Stimulated activated CD8-positive, alpha-beta memory T cell treated with anti-CD3 and anti-CD28 coated beads, Interleukin-12 subunit alpha, Interleukin-12 subunit beta, amount 100 ng/mL, for 1 hour (primary cell): ENCODE results near the gene CUL7.

Experiments used
- DNase-seq: peaks from one replicate; pipeline ENCODE4 v3.0.0-alpha.2; 2020; ENCODE audit warnings: low read depth

CUL7 gene

GRCh38 chr6:43077333-43077809, 23.7 kb upstream of the CUL7 start:
- no peak for DNase-seq

GRCh38 chr6:43076464-43077332, 23.0 kb upstream of the CUL7 start:
- no peak for DNase-seq

GRCh38 chr6:43075670-43076463, 22.2 kb upstream of the CUL7 start, which contains the start of gene PTK7:
TSS of gene PTK7 (plus strand) at chr6:43076314. CDS start at chr6:43076489, 175 bp downstream.
- no peak for DNase-seq

- no peak for DNase-seq
These were observed 21.4 kb upstream of the CUL7 start for GRCh38 chr6:43074847-43075669.

- no peak for DNase-seq
These were observed 16.5 kb upstream of the CUL7 start for GRCh38 chr6:43070028-43070632.

GRCh38 chr6:43062818-43063217, 9.2 kb upstream of the CUL7 start:
- no peak for DNase-seq

- no peak for DNase-seq
These were observed 8.2 kb upstream of the CUL7 start for GRCh38 chr6:43061861-43062260.

GRCh38 chr6:43060755-43061633, 7.3 kb upstream of the CUL7 start:
- DNase-seq = no peak

GRCh38 chr6:43060034-43060754, 6.5 kb upstream of the CUL7 start:
- DNase-seq = no peak

- DNase-seq = peak; percentile 94
These were observed 5.8 kb upstream of the CUL7 start, which contains the start of the genes KLC4 and MRPL2 for GRCh38 chr6:43059168-43060033. TSS of gene KLC4 (plus strand) at chr6:43059631. CDS start at chr6:43061336, 1,705 bp downstream. TSS of gene MRPL2 (minus strand) at chr6:43059434. CDS start at chr6:43059381, 53 bp downstream.

GRCh38 chr6:43058531-43058930, 4.9 kb upstream of the CUL7 start:
- DNase-seq = no peak

- no peak for DNase-seq
These were observed 2.3 kb upstream of the CUL7 start for GRCh38 chr6:43055966-43056365.

- no peak for DNase-seq
These were observed 724 bp upstream of the CUL7 start for GRCh38 chr6:43054206-43054943.

GRCh38 chr6:43052842-43053544, 658 bp downstream of the CUL7 start:
- DNase-seq = no peak

- no peak for DNase-seq
These were observed 1.3 kb downstream of the CUL7 start for GRCh38 chr6:43052225-43052841.

GRCh38 chr6:43050981-43051380, 2.7 kb downstream of the CUL7 start:
- no peak for DNase-seq

- DNase-seq = no peak
These were observed 5.7 kb downstream of the CUL7 start for GRCh38 chr6:43047998-43048397.
